OCI-LY3 (cell line): ENCODE data around the gene ANKRD24.
A peak's percentile ranks its signal among the peaks of the same experiment; 100 is the strongest.

ENCODE experiments used
- H2AFZ ChIP-seq: fragments of 200-600, 300-600 bp; shearing (Covaris generic); 2 replicates; pipeline ENCODE4 v1.6.0; 2014; ENCODE audit warnings: antibody characterized with exemption, low read depth, low read length
- H3K27ac ChIP-seq: fragments of 200-600, 300-600 bp; sonication (generic); 2 replicates; pipeline ENCODE4 v1.5.1; 2014; ENCODE audit warnings: mild to moderate bottlenecking, low read length, moderate library complexity, mixed read lengths
- H3K27me3 ChIP-seq: fragments of 200-600, 300-600 bp; sonication (generic); 2 replicates; pipeline ENCODE4 v1.6.1; 2014; ENCODE audit warnings: low read depth, low read length, mixed read lengths
- H3K36me3 ChIP-seq: fragments of 200-600, 300-600 bp; sonication (generic); replicated peaks from 2 replicates; pipeline ENCODE3; 2014; ENCODE audit warnings: low read depth, low read length, mixed read lengths
- H3K4me1 ChIP-seq: fragments of 300-600, 200-600 bp; sonication (generic); 2 replicates; pipeline ENCODE4 v1.6.1; 2014; ENCODE audit warnings: low read length, mixed read lengths
- H3K4me2 ChIP-seq: fragments of 200-600, 300-600 bp; sonication (generic); 2 replicates; pipeline ENCODE4 v1.6.1; 2014; ENCODE audit warnings: low read length, mixed read lengths
- H3K4me3 ChIP-seq: fragments of 300-600, 200-600 bp; sonication (generic); 2 replicates; pipeline ENCODE4 v1.5.1; 2014; ENCODE audit warnings: antibody characterized with exemption, mild to moderate bottlenecking, low read length, moderate library complexity
- H3K79me2 ChIP-seq: fragments of 300-600, 200-600 bp; shearing (Covaris generic); 2 replicates; pipeline ENCODE4 v1.6.1; 2014; ENCODE audit warnings: mild to moderate bottlenecking, low read length, mixed read lengths
- H3K9ac ChIP-seq: fragments of 300-600, 200-600 bp; shearing (Covaris generic); 2 replicates; pipeline ENCODE4 v1.6.0; 2014; ENCODE audit warnings: mild to moderate bottlenecking, low read length, moderate library complexity
- H3K9me3 ChIP-seq: fragments of 200-600, 300-600 bp; shearing (Covaris generic); 2 replicates; pipeline ENCODE4 v1.6.1; 2014; ENCODE audit warnings: low read length, mixed read lengths; ENCODE audit not compliant: insufficient read depth
- H4K20me1 ChIP-seq: fragments of 200-600, 300-600 bp; sonication (generic); 2 replicates; pipeline ENCODE4 v1.6.1; 2016; ENCODE audit warnings: low read length, mixed read lengths; ENCODE audit not compliant: insufficient read depth
- CTCF ChIP-seq: fragments of 200-600, 300-600 bp; sonication (generic); IDR thresholded peaks from 2 replicates; pipeline ENCODE4 v1.5.1; 2014; ENCODE audit warnings: antibody characterized with exemption, low read length, low read depth
- EZH2phosphoT487 ChIP-seq: fragments of 200-600 bp; shearing (Covaris generic); IDR thresholded peaks from 2 replicates; pipeline ENCODE4 v1.6.1; 2018; ENCODE audit warnings: antibody characterized with exemption, mixed run types, low read depth

Gene ANKRD24

GRCh38 chr19:4200940-4201542, 18.6 kb downstream of the ANKRD24 start:
- H3K27me3 ChIP-seq: peaks cover 19% of the 10 kb centered on the region; the same call in 1 of the 2 replicates
- no peak for TF ChIP-seq EZH2phosphoT487
- no peak for TF ChIP-seq CTCF
- H3K9me3 ChIP-seq: 0 out of 2 replicates have a peak, but pooled peaks cover 5% of the 10 kb centered on the region
- H3K9ac ChIP-seq: no peak overlapping the region
- H2AFZ ChIP-seq: no peak overlapping the region
- H3K36me3 ChIP-seq: no peaks in the 10 kb centered on the region
- H3K27ac ChIP-seq: no peak overlapping the region
- H3K79me2 ChIP-seq: no peaks in the 10 kb centered on the region
- peaks cover 4% of the 10 kb centered on the region; the same call in 1 of the 2 replicates for H3K4me1 ChIP-seq
- no peaks in the 10 kb centered on the region for H4K20me1 ChIP-seq
- no peak overlapping the region for H3K4me2 ChIP-seq
- H3K4me3 ChIP-seq: no peak overlapping the region

- Histone ChIP-seq H3K79me2 (no peaks in the 10 kb centered on the region), H3K27me3 (peaks cover 19% of the 10 kb centered on the region; the same call in 1 of the 2 replicates), H4K20me1 (no peaks in the 10 kb centered on the region), H3K4me1 (peaks cover 4% of the 10 kb centered on the region; the same call in 1 of the 2 replicates), H3K9ac (no peak overlapping the region), H3K27ac (no peak overlapping the region), H3K4me3 (no peak overlapping the region), H2AFZ (no peak overlapping the region), H3K4me2 (no peak overlapping the region), H3K9me3 (0 out of 2 replicates have a peak, but pooled peaks cover 5% of the 10 kb centered on the region), H3K36me3 (no peaks in the 10 kb centered on the region)
- TF ChIP-seq EZH2phosphoT487 (no peak), CTCF (no peak)
These were observed 19.3 kb downstream of the ANKRD24 start for GRCh38 chr19:4201798-4202197.

- TF ChIP-seq EZH2phosphoT487 (no peak), CTCF (peak; percentile 65)
- Histone ChIP-seq H3K4me3 (no peak overlapping the region), H3K27me3 (peaks cover 6% of the 10 kb centered on the region; the same call in 1 of the 2 replicates), H3K9ac (no peak overlapping the region), H3K9me3 (no peaks in the 10 kb centered on the region), H3K36me3 (no peaks in the 10 kb centered on the region), H3K79me2 (no peaks in the 10 kb centered on the region), H3K4me2 (no peak overlapping the region), H3K4me1 (peaks cover 9% of the 10 kb centered on the region; the same call in 1 of the 2 replicates), H3K27ac (no peak overlapping the region), H4K20me1 (no peaks in the 10 kb centered on the region), H2AFZ (no peak overlapping the region)
These were observed 24.5 kb downstream of the ANKRD24 start for GRCh38 chr19:4206818-4207484.

- no peak overlapping the region for H3K27ac ChIP-seq
- no peaks in the 10 kb centered on the region for H3K79me2 ChIP-seq
- peaks cover 17% of the 10 kb centered on the region for H3K4me1 ChIP-seq
- no peak overlapping the region for H3K9ac ChIP-seq
- no peak overlapping the region for H2AFZ ChIP-seq
- no peak for TF ChIP-seq EZH2phosphoT487
- peak; percentile 69 for TF ChIP-seq CTCF
- H3K4me3 ChIP-seq: no peak overlapping the region
- H3K36me3 ChIP-seq: no peaks in the 10 kb centered on the region
- H3K4me2 ChIP-seq: no peak overlapping the region
- H3K27me3 ChIP-seq: peaks cover 13% of the 10 kb centered on the region; the same call in 1 of the 2 replicates
- no peaks in the 10 kb centered on the region for H4K20me1 ChIP-seq
- no peaks in the 10 kb centered on the region for H3K9me3 ChIP-seq
These were observed 26.1 kb downstream of the ANKRD24 start for GRCh38 chr19:4208385-4209094.
